ENCODE measurements around the gene ABHD12. TPM values are rescaled to one million over a fixed set of nuclear protein-coding genes. Genes with fewer than 3 reads are reported as not detected.

The ABHD12 gene
- total and polyA plus RNA-seq, 2 donors (not counting 3 experiments of a cell fraction or from before 2014, with no cell fraction given), result 19.2 to 36.0 TPM

DNA sequence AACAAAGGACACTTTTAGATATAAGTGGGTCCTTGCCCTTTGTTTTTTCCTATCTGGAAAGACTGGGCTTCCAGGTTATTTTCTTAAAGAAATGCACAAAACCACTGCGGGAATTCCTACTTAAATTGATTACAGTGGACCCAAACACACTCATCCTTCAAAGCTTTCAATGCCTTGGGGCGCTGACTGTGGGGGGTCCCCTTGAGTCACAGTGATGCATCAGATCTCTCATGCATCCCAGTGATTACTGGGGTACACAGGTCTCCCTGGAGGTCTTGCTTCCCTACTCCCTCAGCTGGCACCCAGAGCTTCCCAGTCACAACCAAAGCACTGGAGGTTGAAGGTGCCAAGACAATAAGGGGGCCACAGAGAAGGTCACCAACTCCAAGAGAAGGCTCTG, 20.7 kb downstream of the ABHD12 start:
- Histone ChIP-seq H3K27me3 (ENCODE audit: control insufficient read depth in 2 of 2, insufficient read depth in 2 of 2, low read length in 2 of 2) (no peaks in the 10 kb centered on the region), H3K9me3 (replicated peaks; ENCODE audit: control insufficient read depth, insufficient read depth, low read length) (no peaks in the 10 kb centered on the region), H4K20me1 (replicated peaks; ENCODE audit: control insufficient read depth, extremely low read depth, insufficient read depth, low read length) (no peaks in the 10 kb centered on the region), H3K4me2 (ENCODE audit: insufficient read depth, low read length) (no peak overlapping the region), H3K36me3 (ENCODE audit: control insufficient read depth in 2 of 2, extremely low read depth in 1 of 2, insufficient read depth in 2 of 2, low read length in 2 of 2) (no peaks in the 10 kb centered on the region), H3K9ac (replicated peaks; ENCODE audit: extremely low read depth, insufficient read depth, low read length) (no peak overlapping the region), H3K27ac (ENCODE audit: insufficient read depth, low read depth, low read length) (no peak overlapping the region), H3K4me3 (replicated peaks in 1 of 3; ENCODE audit: insufficient read depth in 1 of 3, low read depth in 1 of 3, low read length in 3 of 3) (no peak overlapping the region), H3K4me1 (ENCODE audit: control insufficient read depth, extremely low read depth, insufficient read depth, low read length) (no peaks in the 10 kb centered on the region), H3K79me2 (ENCODE audit: control insufficient read depth, insufficient read depth, low read length) (peaks cover 8% of the 10 kb centered on the region), H3K9me1 (replicated peaks; ENCODE audit: control insufficient read depth, extremely low read depth, insufficient read depth, low read length) (no peaks in the 10 kb centered on the region), H2AFZ (ENCODE audit: low read depth, low read length) (no peak overlapping the region)
- intact Hi-C loops (cut with micrococcal nuclease), result no loop called here
- DNase-seq (ENCODE audit: low read depth, low spot score) (no peak), FAIRE-seq (no peak)
- dilution Hi-C loops (cut with MboI; ENCODE audit: extremely low pct_ligation_motif_present, low sequenced_read_pairs), result no loop called here
- CTCF ChIA-PET, result interaction anchor here (0.8 to 1.4 kb wide), 2 partner anchors 8 to 15 kb away, joined by 5 to 7 read pairs; no protein-coding TSS in a partner anchor
- BruUV-seq (replicated peaks), result no TSS peak
- POLR2A ChIA-PET, result no interaction called here
- no peak for TF ChIP-seq GATA2 (IDR thresholded peaks at IDR 0.05; ENCODE audit: insufficient read depth, insufficient read length, low read depth, low read length)

- POLR2A ChIA-PET, result no interaction called here
- H3K4me1 ChIP-seq (ENCODE audit: control insufficient read depth, extremely low read depth, insufficient read depth, low read length), result no peaks in the 10 kb centered on the region
- no peak overlapping the region for H3K4me3 ChIP-seq (replicated peaks in 1 of 3; ENCODE audit: insufficient read depth in 1 of 3, low read depth in 1 of 3, low read length in 3 of 3)
- no peaks in the 10 kb centered on the region for H3K27me3 ChIP-seq (ENCODE audit: control insufficient read depth in 2 of 2, insufficient read depth in 2 of 2, low read length in 2 of 2)
- intact Hi-C loops (cut with micrococcal nuclease), result no loop called here
- H3K79me2 ChIP-seq (ENCODE audit: control insufficient read depth, insufficient read depth, low read length), result peaks cover 10% of the 10 kb centered on the region
- H2AFZ ChIP-seq (ENCODE audit: low read depth, low read length), result no peak overlapping the region
- dilution Hi-C loops (cut with MboI; ENCODE audit: extremely low pct_ligation_motif_present, low sequenced_read_pairs), result no loop called here
- CTCF ChIA-PET, result interaction anchor here (1.4 kb wide), 1 partner anchor 15 kb away, joined by 7 read pairs; no protein-coding TSS in a partner anchor
- FAIRE-seq, result no peak
- no peaks in the 10 kb centered on the region for H3K9me3 ChIP-seq (replicated peaks; ENCODE audit: control insufficient read depth, insufficient read depth, low read length)
- no TSS peak for BruUV-seq (replicated peaks)
- no peaks in the 10 kb centered on the region for H4K20me1 ChIP-seq (replicated peaks; ENCODE audit: control insufficient read depth, extremely low read depth, insufficient read depth, low read length)
- no peak overlapping the region for H3K27ac ChIP-seq (ENCODE audit: insufficient read depth, low read depth, low read length)
- no peaks in the 10 kb centered on the region for H3K36me3 ChIP-seq (ENCODE audit: control insufficient read depth in 2 of 2, extremely low read depth in 1 of 2, insufficient read depth in 2 of 2, low read length in 2 of 2)
- DNase-seq (ENCODE audit: low read depth, low spot score), result no peak
- TF ChIP-seq JUN (IDR thresholded peaks at IDR 0.05; ENCODE audit: borderline replicate concordance, insufficient read depth, insufficient read length, low read depth) (no peak), FOS (IDR thresholded peaks at IDR 0.05; ENCODE audit: borderline replicate concordance, insufficient read depth, low read length) (no peak), EZH2 (IDR thresholded peaks at IDR 0.05; ENCODE audit: borderline replicate concordance, low read depth, low read length, severe bottlenecking) (no peak), POLR2A (IDR thresholded peaks at IDR 0.05; ENCODE audit: low read depth, low read length) (no peak), GATA2 (IDR thresholded peaks at IDR 0.05; ENCODE audit: insufficient read depth, insufficient read length, low read depth, low read length) (no peak), MYC (IDR thresholded peaks at IDR 0.05; ENCODE audit: low read depth, low read length) (no peak), MAX (IDR thresholded peaks at IDR 0.05; ENCODE audit: insufficient read depth, insufficient read length) (no peak), POLR2AphosphoS5 (IDR thresholded peaks at IDR 0.05; ENCODE audit: insufficient read depth, low read depth, low read length) (no peak)
- TF ChIP-seq, protein P1, sequence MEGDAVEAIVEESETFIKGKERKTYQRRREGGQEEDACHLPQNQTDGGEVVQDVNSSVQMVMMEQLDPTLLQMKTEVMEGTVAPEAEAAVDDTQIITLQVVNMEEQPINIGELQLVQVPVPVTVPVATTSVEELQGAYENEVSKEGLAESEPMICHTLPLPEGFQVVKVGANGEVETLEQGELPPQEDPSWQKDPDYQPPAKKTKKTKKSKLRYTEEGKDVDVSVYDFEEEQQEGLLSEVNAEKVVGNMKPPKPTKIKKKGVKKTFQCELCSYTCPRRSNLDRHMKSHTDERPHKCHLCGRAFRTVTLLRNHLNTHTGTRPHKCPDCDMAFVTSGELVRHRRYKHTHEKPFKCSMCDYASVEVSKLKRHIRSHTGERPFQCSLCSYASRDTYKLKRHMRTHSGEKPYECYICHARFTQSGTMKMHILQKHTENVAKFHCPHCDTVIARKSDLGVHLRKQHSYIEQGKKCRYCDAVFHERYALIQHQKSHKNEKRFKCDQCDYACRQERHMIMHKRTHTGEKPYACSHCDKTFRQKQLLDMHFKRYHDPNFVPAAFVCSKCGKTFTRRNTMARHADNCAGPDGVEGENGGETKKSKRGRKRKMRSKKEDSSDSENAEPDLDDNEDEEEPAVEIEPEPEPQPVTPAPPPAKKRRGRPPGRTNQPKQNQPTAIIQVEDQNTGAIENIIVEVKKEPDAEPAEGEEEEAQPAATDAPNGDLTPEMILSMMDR (IDR thresholded peaks at IDR 0.05; ENCODE audit: extremely low read depth in 1 of 2, insufficient read depth in 1 of 2, low read depth in 1 of 2, low read length in 2 of 2), result no peak
- H3K9me1 ChIP-seq (replicated peaks; ENCODE audit: control insufficient read depth, extremely low read depth, insufficient read depth, low read length), result no peaks in the 10 kb centered on the region
- H3K4me2 ChIP-seq (ENCODE audit: insufficient read depth, low read length), result no peak overlapping the region
- no peak overlapping the region for H3K9ac ChIP-seq (replicated peaks; ENCODE audit: extremely low read depth, insufficient read depth, low read length)
Measured at GRCh38 chr20:25369529-25369928, 21.1 kb downstream of the ABHD12 start.
